ENCODE measurements around the gene KCNAB2.

The KCNAB2 gene

GRCh38 chr1:6108937-6109614 is 63.4 kb downstream of the KCNAB2 start:
- Mint-ChIP-seq H3K27me3 (ENCODE audit: low read depth) (peaks cover 42% of the 10 kb centered on the region), H3K9me3 (no peaks in the 10 kb centered on the region), H3K4me1 (no peaks in the 10 kb centered on the region), H3K4me3 (no peak overlapping the region), H3K27ac (no peak overlapping the region), H3K36me3 (ENCODE audit: low read depth) (no peaks in the 10 kb centered on the region)
- no peak for TF ChIP-seq CTCF (IDR thresholded peaks at IDR 0.05; ENCODE audit: unreplicated experiment in 3 of 3)

GRCh38 chr1:6109688-6110087 is 64.0 kb downstream of the KCNAB2 start:
- no peaks in the 10 kb centered on the region for H3K36me3 Mint-ChIP-seq (ENCODE audit: low read depth)
- no peak overlapping the region for H3K4me3 Mint-ChIP-seq
- no peaks in the 10 kb centered on the region for H3K9me3 Mint-ChIP-seq
- H3K27me3 Mint-ChIP-seq (ENCODE audit: low read depth) = peaks cover 47% of the 10 kb centered on the region
- no peak overlapping the region for H3K27ac Mint-ChIP-seq
- H3K4me1 Mint-ChIP-seq = no peaks in the 10 kb centered on the region
- TF ChIP-seq CTCF (IDR thresholded peaks at IDR 0.05; ENCODE audit: unreplicated experiment in 3 of 3) = no peak

GRCh38 chr1:6110326-6110725 is 64.6 kb downstream of the KCNAB2 start:
- Mint-ChIP-seq H3K9me3 (no peaks in the 10 kb centered on the region), H3K4me1 (no peaks in the 10 kb centered on the region), H3K36me3 (ENCODE audit: low read depth) (no peaks in the 10 kb centered on the region), H3K27me3 (ENCODE audit: low read depth) (peaks cover 43% of the 10 kb centered on the region), H3K4me3 (no peak overlapping the region), H3K27ac (no peak overlapping the region)
- TF ChIP-seq CTCF (IDR thresholded peaks at IDR 0.05; ENCODE audit: unreplicated experiment in 3 of 3) = no peak

GRCh38 chr1:6111571-6111970 is 65.9 kb downstream of the KCNAB2 start:
- peaks cover 43% of the 10 kb centered on the region for H3K27me3 Mint-ChIP-seq (ENCODE audit: low read depth)
- no peak overlapping the region for H3K27ac Mint-ChIP-seq
- no peak for TF ChIP-seq CTCF (IDR thresholded peaks at IDR 0.05; ENCODE audit: unreplicated experiment in 3 of 3)
- H3K36me3 Mint-ChIP-seq (ENCODE audit: low read depth) = no peaks in the 10 kb centered on the region
- no peaks in the 10 kb centered on the region for H3K4me1 Mint-ChIP-seq
- peaks cover 5% of the 10 kb centered on the region for H3K9me3 Mint-ChIP-seq
- H3K4me3 Mint-ChIP-seq = no peak overlapping the region

GRCh38 chr1:6111991-6112689 is 66.5 kb downstream of the KCNAB2 start:
- Mint-ChIP-seq H3K9me3 (peaks cover 11% of the 10 kb centered on the region), H3K27ac (no peak overlapping the region), H3K27me3 (ENCODE audit: low read depth) (peaks cover 39% of the 10 kb centered on the region), H3K4me1 (no peaks in the 10 kb centered on the region), H3K36me3 (ENCODE audit: low read depth) (no peaks in the 10 kb centered on the region), H3K4me3 (no peak overlapping the region)
- no peak for TF ChIP-seq CTCF (IDR thresholded peaks at IDR 0.05; ENCODE audit: unreplicated experiment in 3 of 3)

GRCh38 chr1:6112690-6113005 is 67.0 kb downstream of the KCNAB2 start:
- H3K4me3 Mint-ChIP-seq = no peak overlapping the region
- no peak overlapping the region for H3K27ac Mint-ChIP-seq
- no peaks in the 10 kb centered on the region for H3K36me3 Mint-ChIP-seq (ENCODE audit: low read depth)
- no peak for TF ChIP-seq CTCF (IDR thresholded peaks at IDR 0.05; ENCODE audit: unreplicated experiment in 3 of 3)
- peaks cover 34% of the 10 kb centered on the region for H3K27me3 Mint-ChIP-seq (ENCODE audit: low read depth)
- H3K9me3 Mint-ChIP-seq = peaks cover 12% of the 10 kb centered on the region
- no peaks in the 10 kb centered on the region for H3K4me1 Mint-ChIP-seq

All from nephron (organoid).